NCI-H2196 treated with DMSO at 0.1 percent for 48 hours (cell line): ENCODE results near the gene CYP1B1.
"Not testable (repeated sequence)": the region's sequence is repeated elsewhere in the genome, so short reads cannot be mapped to it uniquely, and the experiment has no call there.

ENCODE experiments used
- DNase-seq: peaks from one replicate; lab custom pipeline; 2025; ENCODE audit not compliant: unreplicated experiment; lab: John Stamatoyannopoulos, UW

Gene CYP1B1

DNA sequence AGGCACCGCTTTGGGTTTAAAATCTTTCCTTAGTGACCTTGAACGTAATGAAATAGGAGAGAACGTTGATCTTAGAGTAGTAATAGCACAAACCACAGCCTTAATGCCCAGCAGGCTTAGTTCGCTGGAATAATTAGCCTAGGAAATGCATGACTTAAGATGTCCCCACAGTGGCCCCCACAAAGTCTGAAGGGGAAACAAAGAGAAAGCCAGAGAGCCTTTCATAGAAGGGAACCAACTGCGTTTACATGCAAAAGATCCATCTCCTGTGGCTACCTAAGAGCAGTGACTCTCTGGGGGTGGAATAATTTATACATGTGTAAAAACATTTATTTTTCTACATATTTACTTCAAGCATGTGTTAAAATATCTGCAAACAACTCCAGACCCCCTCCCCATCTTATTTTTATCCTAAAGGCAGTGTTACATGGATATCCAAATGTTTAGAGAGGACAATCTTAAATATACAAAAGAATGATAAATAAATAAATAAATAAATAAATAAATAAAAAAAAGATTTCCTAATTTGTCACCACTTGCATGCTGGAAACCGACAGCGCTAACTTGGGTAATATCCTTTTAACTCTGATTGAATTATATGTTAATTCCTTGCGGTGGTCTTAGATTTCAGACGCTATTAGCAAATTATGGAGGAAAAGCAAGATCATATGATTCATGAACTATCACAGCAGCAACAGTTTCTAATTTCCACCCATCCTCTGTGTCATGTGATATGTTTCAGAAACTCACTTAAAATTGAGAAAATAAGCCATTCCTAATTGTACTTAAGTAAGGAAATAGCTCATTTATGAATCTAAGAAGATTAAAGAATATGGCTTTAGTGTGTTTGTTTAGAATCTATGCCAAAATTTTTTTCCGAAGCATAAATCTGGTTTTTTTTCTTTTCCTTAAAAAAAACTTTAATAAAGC, 23.4 kb upstream of the CYP1B1 start:
- DNase-seq = no peak

DNA sequence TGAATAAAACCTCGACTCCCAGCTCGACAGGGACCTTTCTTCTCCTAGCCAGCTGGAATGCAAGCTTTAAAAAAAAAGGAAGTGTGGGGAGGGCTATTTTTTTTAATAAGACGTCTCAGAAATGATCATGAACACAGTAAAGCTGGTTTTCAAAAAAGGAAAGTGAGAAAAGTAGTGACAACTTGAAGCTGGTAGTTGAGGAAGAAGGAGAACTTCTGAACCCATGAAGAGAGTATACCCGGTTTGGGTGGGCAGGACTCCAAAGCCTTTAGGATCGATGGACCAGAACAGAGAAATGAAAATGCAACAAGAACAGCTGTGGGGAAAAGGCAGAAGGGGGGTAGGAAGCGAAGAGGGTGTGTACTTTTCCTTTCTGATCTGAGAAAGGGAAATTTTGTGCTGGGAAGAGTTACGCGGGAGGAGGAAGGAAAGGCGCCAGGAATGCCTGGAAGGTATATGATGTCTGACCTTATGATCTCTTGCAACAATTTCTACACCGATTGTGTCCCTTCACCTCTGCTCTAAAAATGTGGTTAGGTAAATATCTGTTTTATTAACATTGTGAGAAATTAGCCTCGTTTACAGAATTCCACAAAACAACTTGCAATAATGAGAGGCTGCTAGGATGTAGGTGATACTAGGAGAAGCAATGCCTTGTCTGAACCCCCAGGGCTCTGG, 22.6 kb upstream of the CYP1B1 start:
- DNase-seq = no peak

DNA sequence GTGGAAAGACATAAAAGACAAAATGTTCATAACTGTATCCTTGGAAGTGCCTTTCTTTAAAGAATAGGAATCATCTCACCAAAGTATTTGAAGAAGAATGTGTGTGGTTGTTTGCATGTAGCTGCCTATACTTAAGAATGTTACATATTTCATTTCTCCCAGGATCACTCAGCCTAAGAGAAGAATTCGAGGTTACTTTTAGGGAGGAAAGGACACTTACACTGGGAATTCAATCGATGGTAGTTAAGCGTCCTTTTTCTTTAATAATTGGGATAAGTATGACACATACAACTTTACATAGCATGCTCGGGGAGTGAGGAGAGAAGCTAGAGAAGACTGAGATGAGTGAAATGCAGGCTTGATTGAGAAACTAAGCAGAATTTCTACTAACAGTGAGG, 22.0 kb upstream of the CYP1B1 start:
- DNase-seq = no peak

DNA sequence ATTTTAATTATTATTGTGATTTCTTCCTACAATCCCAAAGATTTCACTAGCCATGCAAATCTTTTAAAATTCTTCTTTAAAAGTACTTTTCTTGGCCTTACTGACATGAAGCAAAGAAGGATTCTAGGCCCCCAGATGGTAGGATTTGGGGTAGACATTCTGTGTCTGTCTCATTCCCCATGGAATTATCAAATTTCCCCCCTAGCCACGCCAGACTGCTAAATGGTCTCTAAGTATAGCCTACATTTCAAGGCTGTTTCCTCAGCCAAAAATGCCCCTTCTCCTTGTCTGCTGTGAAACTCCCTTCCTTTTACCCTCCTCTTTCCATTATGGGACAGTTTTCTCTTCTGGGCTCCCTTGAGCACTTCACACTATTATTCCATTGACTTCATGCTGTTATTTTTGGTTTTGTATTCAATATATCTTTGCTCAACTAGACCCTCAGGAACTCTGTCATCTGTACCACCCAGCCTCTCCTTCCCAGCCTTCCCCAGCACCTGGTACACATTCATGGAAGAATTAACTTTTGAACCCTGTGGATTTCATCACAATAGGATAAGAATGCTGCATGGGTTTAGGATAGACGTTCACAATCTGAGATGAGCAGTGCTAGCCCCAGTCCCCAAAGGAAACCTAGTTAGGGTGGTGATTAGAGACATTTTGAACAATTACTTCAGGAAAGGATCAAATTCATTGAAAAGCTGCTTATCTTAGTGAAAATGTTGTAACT, 21.5 kb upstream of the CYP1B1 start:
- DNase-seq = no peak

DNA sequence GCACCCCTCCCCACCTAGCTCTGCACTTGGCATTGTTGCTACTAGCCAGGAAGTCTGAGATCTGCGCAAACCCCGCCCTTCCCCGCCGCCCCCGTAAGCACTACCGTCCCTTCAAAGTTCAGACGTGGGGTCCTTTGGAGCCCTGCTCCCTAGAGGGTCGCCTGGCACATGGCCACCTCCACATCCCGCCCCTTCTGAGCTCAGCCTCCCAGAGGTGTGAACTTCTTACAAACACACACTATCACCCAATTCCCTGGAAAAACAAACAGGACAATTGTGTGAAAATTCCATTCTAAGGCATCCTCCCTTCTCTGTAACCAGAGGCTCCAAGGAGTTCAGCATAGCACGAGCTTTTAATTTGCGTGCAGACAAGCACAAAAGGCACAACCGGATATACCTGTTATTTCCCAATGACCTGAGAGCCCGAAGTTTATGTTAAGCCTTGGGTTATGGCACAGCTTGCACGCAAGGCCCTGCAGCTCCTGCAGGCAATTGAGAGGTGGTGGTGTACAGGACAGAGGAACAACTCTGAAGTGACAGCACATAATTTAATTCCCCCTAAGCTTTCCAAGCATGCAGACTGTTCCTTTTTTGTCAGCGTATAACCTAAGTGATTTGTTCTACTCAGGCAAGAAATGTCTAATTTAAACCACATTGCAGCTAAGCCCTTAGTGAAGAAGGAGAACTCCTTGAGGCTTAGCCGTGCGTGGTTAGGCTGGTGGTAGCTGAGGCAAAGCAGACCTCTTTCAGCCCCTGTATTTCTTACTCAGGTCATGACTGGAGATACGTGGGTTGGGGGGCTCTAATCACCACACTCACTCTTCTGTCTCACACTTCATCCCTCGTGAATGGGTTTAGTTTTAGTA, 20.3 kb upstream of the CYP1B1 start:
- DNase-seq = no peak

DNA sequence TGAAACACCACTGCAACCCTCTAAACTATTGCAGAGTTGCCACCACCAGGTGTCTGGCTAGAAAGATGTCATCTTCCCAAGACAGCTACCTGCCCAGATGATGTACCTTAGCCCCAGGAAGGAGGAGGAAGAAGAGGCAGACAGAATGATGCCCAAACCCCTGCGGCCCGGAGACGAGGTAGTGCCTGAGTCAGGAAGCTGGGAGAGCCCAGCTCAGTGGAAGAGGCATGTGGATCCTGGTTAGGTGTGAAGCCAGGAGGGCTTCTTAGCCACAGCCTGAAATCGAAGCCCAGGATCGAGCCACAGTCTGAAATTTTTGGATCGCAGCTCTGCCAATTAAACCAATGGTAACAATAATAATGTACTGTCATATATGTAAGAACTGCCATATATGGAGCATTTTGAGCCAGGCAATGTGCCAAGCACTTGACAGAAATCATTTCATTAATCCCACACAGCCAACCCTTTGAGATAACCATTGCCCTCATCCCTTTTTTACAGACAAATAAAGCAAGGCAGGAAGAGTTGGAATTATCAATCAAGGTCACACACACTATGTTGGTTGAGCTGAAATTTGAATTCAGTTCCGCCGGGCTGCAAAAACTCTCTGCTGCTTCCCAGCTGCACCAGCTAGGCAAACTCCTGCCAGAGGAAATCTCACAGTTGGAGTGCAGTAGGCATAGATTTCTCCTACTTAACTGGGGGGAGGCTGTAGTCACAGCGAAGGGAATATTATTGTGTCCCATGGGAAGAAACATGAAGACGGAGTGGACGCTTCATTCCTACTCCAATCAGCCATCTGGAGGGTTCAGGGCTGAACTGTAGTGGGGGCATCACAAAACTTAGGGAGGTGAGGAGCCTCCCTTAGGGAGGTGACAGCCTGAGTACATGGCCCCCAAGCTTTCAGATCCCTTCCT, 19.4 kb upstream of the CYP1B1 start:
- DNase-seq = no peak

DNA sequence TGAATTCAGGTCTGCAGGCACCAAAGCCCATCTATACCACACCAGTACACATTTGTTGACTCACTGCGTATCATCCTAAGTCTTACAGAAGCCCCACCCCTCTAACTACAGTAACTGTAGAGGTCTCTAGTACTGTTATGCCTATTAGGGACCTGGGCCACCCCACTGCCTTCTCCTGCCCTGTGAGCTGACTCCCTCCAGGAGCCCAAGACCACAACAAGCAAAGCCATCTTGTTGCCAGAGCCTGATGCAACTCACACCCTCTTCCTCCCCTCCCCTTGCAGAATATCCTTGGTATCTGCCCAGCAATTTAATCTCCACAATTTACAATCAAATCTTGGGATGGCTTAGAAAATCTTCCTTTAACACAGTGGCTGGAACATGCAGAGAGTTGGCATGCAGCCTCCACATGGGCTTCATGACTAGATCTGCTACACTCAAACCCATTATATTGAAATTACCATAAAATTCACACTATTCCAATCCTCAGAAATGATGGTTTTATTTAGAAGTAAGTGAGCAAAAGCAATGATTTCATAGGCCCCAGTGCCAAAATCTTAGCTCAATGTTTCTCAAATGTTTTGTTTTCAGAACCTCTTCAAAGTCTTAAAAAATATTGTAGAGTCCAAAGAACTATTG, 17.7 kb upstream of the CYP1B1 start:
- DNase-seq = no peak

DNA sequence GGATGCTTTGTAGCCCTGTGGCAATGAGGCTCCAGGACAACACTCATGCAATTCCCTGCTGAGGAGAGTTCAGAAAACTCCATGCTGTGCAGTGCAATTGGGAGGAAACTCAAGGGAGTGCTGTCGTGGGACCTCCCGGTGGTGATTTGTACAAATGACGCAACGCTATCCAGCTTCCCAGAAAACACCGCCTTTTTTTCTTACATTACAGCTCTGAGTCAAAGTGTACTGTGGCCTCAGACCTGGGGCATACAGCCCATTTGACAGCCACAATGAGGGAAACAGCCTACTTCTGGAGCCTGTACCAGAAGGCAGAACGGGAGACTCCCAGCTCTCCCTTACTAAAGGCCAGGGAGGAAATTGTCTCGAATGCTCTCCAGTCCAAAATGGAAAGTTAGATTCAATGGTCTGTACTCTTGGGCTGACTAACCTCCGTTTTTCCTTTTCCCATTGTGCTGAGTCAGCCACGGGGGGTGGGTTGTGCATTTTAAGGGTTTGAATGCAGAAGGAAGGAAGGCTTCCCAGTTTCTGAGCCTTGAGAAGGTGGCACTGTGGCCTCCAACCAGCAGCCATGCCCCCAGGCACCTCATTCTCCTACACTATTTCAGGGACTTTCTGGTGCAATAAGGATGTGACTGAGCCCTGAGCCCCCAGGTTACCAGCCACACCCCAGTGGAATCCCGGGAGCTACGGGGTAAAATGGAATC, 16.4 kb upstream of the CYP1B1 start:
- no peak for DNase-seq

DNA sequence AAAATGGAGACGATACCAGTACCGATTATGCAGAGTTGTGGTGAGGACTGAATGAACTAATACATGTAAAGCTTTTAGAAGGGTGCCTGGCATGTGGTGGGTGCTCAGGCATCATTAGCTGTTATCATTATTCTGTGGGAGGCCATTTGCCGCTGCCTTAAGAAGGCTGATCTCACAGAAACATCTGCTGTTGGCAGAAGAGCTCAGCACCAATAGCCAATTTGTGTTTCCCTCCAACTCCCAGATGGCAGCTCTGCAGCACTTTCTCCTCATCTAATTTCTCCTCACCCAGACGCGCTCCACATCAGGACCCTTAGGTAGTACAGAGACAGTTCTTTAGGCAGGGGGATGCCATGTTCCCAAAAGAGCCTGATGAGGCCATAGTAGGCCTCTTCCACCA, 15.8 kb upstream of the CYP1B1 start:
- no peak for DNase-seq

DNA sequence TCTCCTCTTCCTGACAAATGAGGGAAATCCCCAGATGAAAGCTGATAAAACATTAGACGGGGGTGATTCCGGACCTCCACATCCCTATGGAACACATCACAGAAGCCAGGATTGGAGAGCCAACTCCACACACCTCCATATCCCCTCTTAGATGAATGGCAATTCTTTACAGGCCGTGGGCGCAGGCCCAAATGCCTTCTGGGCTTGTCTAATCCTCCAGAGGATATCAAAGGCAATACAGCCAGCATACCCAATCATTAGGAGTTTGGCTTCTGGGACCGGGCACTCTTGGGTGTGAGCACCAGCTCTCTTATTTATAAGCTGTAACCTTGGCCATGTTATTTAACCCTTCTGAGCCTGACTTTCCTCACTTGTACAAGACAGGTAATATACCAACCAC, 15.0 kb upstream of the CYP1B1 start:
- no peak for DNase-seq

DNA sequence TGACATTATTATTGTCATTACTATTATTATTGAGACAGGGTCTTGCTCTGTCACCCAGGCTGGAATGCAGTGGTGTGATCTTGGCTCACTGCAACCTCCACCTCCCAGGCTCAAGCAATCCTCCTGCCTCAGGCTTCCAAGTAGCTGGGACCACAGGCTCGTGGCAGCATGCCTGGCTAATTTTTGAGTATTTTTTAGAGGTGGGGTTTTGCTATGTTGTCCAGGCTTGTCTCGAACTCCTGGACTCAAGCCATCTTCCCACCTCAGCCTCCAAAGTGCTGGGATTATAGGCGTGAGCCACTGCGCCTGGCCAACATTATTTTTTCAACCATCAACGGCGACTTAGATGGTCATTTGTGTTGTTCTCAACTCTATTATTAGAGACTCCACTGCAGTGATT, 14.3 kb upstream of the CYP1B1 start:
- DNase-seq = not testable (repeated sequence)

DNA sequence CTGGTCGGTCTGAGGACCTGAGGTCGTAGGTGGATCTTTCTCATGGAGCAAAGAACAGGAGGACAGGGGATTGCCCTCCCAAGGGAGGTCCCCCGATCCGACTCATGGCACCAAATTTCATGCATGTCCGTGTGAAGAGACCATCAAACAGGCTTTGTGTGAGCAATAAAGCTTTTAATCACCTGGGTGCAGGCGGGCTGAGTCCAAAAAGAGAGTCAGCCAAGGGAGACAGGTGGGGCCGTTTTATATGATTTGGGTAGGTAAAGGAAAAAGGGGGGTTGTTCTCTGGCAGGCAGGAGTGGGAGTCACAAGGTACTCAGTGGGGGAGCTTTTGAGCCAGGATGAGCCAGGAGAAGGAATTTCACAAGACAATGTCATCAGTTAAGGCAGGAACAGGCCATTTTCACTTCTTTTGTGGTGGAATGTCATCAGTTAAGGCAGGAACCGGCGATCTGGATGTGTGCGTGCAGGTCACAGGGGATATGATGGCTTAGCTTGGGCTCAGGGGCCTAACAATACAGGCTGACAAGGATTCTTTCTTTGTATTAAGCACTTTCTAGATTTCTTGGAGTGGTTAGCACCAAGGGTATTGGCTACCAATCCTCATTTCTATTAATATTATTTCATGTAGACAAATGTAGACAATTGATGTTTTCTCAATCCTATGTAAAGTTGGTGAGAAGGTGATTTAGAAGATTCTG, 10.2 kb upstream of the CYP1B1 start:
- DNase-seq = not testable (repeated sequence)

DNA sequence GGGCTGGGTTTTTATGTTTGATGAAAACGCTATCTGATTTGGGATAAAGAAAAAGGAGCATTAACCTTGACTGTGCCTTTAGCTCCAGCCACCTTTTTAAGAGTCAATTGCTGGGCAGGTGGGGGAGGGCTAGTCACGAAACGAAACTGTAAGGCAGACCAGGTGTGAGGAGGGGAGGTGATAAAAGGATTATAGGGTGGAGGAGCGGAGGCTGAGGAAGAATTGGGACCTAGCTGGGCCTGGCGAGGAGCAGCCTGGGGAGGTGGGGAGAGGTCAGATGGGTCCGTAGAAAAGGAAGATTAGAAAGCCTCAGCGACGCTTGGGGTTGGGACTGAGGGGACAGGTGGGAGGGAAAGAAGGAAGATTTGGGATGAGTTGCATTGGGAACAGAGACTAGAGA, 8.6 kb upstream of the CYP1B1 start:
- DNase-seq = not testable (repeated sequence)

DNA sequence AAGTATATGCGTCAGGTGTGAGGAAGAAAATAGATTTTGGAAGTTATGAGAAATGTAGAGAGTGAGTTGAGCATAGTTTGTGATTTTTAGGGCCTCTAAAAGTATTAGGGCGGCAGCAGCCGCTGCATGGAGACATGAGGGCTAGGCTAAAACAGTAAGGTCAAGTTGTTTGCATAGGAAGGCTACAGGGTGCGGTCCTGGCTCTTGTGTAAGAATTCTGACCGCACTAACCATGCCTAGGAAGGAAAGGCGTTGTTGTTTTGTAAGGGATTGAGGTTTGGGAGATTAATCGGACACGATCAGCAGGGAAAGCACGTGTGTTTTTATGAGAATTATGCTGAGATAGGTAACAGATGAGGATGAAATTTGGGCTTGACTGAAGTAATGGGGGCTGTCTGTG, 6.8 kb upstream of the CYP1B1 start:
- not testable (repeated sequence) for DNase-seq

DNA sequence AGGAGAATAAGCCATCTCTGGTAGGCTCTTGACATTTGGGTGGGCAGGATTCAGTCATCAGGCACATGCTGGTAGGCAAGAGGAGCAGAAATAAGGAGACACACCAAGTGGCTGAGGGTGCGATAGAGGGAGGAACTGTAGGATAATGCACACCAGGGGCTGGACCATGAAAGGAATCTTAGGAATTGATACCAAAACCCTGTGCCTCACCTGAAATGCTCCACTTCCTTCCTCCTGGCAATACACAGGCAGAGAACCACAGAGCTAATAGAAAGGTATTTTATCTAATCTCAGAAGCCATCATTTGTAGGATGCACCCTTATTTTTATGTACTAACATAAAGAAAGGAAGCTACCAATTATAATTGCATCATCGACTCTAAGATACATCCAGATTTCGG, 4.4 kb upstream of the CYP1B1 start:
- DNase-seq = no peak

DNA sequence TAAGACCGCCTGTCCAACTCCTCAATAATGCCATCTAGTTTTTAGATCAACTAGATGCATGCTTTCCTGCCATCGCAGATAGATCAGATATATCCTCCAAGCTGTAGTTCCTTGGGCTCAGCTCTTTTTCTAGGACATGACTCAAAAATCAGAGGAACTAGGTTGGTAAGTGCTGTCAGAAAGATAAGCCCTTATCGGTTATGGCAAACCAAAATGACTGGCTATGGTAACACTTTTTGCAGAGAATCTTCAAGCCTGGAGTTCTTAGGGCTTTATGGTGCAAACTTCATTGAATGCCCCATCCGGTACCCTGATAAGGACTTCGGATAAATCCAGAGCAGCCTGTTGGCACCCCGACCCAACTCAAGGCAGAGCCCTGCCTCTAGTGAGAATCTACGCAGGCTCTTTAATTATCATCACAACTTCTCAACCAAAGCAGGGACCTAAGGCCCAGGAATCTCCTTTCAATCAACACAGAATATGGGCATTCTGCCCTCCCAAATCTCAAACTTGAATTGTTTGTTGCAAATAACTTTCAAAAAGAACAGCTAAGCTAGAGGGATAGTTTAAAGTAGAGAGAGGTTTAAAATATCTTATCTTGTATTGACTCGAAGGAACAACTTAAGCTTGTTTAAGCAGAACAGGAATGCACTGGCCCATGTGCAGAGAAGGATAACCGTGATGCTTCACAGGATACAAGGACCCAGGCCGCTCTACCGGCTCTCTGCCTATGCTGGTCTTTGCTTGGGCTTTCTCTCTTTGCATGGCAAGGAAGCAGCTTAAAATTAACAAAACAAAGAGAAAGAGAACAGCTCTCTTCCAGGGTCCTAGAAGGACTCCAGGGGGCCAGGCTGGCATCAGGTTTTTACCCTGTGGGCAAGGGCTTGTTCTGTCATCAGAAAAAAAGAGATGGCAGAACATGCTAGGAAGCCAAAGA, 3.4 kb upstream of the CYP1B1 start:
- DNase-seq = no peak

DNA sequence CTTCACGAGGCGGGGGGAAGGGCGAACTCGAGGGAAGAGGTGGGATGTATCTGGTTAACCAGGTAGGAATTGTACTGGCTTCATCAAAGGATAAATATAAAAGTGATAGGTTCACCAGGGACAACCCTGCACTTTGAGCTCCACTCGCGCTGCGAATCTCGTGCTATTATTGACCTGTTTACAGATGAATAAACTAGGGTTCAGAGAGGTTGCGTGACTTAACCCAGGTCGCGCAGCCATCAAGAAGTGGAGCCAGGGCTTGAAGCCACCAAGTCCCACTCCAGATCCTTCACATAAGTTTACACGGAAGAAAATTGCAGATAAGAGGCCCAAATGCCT, 1.4 kb upstream of the CYP1B1 start:
- DNase-seq = no peak
